GM12891 (cell line): Measurements from ENCODE around the gene NRP1.

Experiments used
- PAX5 ChIP-seq: IDR thresholded peaks from 2 replicates; pipeline ENCODE4 v1.6.1; 2011; ENCODE audit warnings: low read length, moderate library complexity, mild to moderate bottlenecking; ENCODE audit not compliant: insufficient read depth, severe bottlenecking
- POLR2A ChIP-seq: IDR thresholded peaks from 2 replicates; pipeline ENCODE4 v1.6.1; 2011; ENCODE audit warnings: low read depth, low read length, control low read depth
- POLR2AphosphoS5 ChIP-seq: IDR thresholded peaks from 2 replicates; pipeline ENCODE4 v1.6.1; 2011; ENCODE audit warnings: low read depth, low read length, control low read depth
- SPI1 ChIP-seq: IDR thresholded peaks from 2 replicates; pipeline ENCODE4 v1.6.1; 2011; ENCODE audit warnings: low read depth, low read length, control low read depth

DNA sequence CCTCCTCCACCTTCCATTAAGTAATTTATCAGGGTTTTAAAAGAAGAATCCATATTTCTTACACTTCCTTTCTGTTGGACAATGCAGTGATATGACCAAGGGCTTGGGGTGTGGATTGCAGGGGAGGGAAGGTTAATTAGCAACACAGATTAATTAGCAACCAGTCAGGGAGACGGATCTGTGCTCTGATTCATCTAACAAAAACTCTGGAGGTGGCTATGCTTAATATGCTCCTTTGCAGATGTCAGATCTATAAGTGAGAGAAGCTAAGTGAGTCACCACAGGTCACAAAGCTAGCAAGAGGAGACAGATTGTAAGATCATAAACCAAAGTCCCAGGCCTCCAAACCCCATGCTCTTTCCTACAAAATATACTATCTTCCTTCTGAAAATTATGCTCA lies 197.7 kb downstream of the NRP1 start:
- TF ChIP-seq POLR2A, result no peak
- TF ChIP-seq POLR2AphosphoS5, result no peak
- no peak for TF ChIP-seq SPI1
- TF ChIP-seq PAX5, result no peak
